Measurements from ENCODE around the gene ZNF385A. TPM values are rescaled to one million over a fixed set of nuclear protein-coding genes. Genes with fewer than 3 reads are reported as not detected.
A peak's percentile ranks its signal among the peaks of the same experiment; 100 is the strongest.

The ZNF385A gene
- total RNA-seq, 1 donor from 2014 or later: 24.4 TPM

DNA sequence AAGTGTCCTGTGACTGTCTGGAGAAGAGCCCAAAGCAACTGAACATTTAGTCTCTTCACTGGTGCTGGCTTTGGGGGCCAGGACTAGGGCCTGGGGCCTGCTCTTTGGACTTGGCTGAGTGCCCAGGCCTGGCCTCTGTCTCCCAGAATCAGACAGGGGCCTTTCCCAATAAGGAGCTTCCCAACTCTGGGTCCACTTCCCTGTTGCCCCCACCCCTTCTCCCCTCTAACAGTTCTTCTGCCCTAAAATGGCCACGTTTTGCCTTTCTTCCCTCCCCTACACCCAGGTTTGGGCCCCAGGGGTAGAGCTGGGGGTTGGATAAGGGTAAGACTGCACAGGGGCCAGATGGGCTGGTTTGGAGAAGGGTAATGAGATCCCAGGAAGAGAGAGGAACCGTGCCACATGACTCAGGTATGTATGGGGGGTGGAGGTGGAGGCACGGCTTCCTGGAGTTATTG lies 44.5 kb upstream of the ZNF385A start:
- peaks cover 14% of the 10 kb centered on the region for H3K27me3 Mint-ChIP-seq (ENCODE audit: low read depth, unreplicated experiment)
- H2AFZ ChIP-seq (ENCODE audit: low read depth, low read length): no peak overlapping the region
- H3K4me1 ChIP-seq (ENCODE audit: insufficient read depth, low read length): peaks cover 31% of the 10 kb centered on the region
- no peaks in the 10 kb centered on the region for H3K36me3 ChIP-seq (ENCODE audit: insufficient read depth, low read length)
- H3K27ac ChIP-seq (ENCODE audit: low read depth, low read length): peak overlapping the region; percentile 63
- TF ChIP-seq, protein P1, sequence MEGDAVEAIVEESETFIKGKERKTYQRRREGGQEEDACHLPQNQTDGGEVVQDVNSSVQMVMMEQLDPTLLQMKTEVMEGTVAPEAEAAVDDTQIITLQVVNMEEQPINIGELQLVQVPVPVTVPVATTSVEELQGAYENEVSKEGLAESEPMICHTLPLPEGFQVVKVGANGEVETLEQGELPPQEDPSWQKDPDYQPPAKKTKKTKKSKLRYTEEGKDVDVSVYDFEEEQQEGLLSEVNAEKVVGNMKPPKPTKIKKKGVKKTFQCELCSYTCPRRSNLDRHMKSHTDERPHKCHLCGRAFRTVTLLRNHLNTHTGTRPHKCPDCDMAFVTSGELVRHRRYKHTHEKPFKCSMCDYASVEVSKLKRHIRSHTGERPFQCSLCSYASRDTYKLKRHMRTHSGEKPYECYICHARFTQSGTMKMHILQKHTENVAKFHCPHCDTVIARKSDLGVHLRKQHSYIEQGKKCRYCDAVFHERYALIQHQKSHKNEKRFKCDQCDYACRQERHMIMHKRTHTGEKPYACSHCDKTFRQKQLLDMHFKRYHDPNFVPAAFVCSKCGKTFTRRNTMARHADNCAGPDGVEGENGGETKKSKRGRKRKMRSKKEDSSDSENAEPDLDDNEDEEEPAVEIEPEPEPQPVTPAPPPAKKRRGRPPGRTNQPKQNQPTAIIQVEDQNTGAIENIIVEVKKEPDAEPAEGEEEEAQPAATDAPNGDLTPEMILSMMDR (IDR thresholded peaks at IDR 0.05; ENCODE audit: insufficient read depth, low read depth, low read length): no peak
- TF ChIP-seq EZH2 (IDR thresholded peaks at IDR 0.05; ENCODE audit: insufficient read depth, low read length): no peak
- peaks cover 25% of the 10 kb centered on the region for H3K4me1 Mint-ChIP-seq (ENCODE audit: low read depth, unreplicated experiment)
- no peak for FAIRE-seq
- H3K79me2 ChIP-seq (ENCODE audit: insufficient read depth, low read length): no peaks in the 10 kb centered on the region
- H3K9ac ChIP-seq (ENCODE audit: low read length): peak overlapping the region; percentile 23
- peaks cover 6% of the 10 kb centered on the region for H3K9me3 Mint-ChIP-seq (ENCODE audit: unreplicated experiment)
- peaks cover 5% of the 10 kb centered on the region for H3K36me3 Mint-ChIP-seq (ENCODE audit: low read depth, unreplicated experiment)
- DNase-seq (ENCODE audit: low read depth): no peak
- no peaks in the 10 kb centered on the region for H3K27me3 ChIP-seq (ENCODE audit: insufficient read depth, low read length)
- H4K20me1 ChIP-seq (ENCODE audit: insufficient read depth, low read length): no peaks in the 10 kb centered on the region
- H3K27ac Mint-ChIP-seq (ENCODE audit: unreplicated experiment): peak overlapping the region; percentile 12
- H3K4me3 Mint-ChIP-seq (ENCODE audit: unreplicated experiment): no peak overlapping the region
- H3K4me3 ChIP-seq (ENCODE audit: insufficient read depth, low read depth, low read length): no peak overlapping the region
- peak overlapping the region; percentile 69 for H3K4me2 ChIP-seq (ENCODE audit: low read length)
- no peaks in the 10 kb centered on the region for H3K9me3 ChIP-seq (ENCODE audit: insufficient read depth, low read depth, low read length)

DNA sequence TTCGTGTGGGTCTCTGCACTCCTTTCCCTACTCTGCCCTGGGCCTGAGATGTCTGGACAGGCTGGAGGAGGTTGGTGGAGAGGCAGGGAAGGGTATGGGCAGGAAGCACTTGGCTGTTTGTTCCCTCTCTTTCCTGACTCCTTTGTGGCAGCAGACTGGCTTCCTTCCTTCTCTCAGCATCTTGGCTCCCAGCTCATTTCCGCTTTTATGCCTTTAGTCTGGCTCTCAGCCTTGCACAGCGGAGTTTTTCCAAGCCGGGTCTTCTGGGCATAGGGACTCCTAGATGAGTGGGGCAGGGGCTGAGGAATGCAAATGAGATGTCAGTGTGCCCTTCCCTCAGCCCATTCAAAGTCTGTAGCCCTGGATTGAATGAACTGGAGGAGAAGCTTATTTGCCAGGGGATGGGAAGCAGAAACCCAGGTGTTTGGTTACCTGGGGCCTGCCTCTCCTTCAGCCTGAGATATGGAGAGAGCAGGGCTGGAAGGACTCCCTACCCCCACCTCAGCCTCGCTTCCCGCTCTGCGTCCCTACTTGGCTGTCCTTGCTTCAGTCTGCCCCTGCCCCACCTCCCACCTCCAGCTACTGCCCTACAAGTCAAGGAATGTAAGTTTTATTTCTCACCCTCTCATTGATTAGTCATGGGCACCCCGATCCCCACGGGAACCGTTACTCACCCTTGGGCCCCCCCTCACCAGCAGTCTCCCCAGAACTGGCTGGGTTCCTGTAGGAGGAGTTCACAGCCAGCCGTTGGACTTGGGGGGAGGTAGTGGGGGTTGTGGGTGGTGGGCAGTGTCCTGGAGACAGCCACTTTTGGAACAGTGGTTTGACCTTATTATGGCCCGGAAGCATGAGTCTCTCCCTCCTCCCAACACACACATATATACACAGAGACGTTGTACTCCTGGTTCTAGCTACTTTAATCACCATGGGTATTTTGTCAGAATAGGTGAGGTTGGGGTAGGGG lies 43.8 kb upstream of the ZNF385A start:
- H3K9ac ChIP-seq (ENCODE audit: low read length): peak overlapping the region; percentile 50
- no peaks in the 10 kb centered on the region for H3K9me3 ChIP-seq (ENCODE audit: insufficient read depth, low read depth, low read length)
- peaks cover 6% of the 10 kb centered on the region for H3K9me3 Mint-ChIP-seq (ENCODE audit: unreplicated experiment)
- peaks cover 34% of the 10 kb centered on the region for H3K4me1 ChIP-seq (ENCODE audit: insufficient read depth, low read length)
- H3K27ac ChIP-seq (ENCODE audit: low read depth, low read length): peak overlapping the region; percentile 63
- no peak overlapping the region for H3K27ac Mint-ChIP-seq (ENCODE audit: unreplicated experiment)
- no peaks in the 10 kb centered on the region for H3K36me3 ChIP-seq (ENCODE audit: insufficient read depth, low read length)
- H4K20me1 ChIP-seq (ENCODE audit: insufficient read depth, low read length): no peaks in the 10 kb centered on the region
- H3K36me3 Mint-ChIP-seq (ENCODE audit: low read depth, unreplicated experiment): peaks cover 5% of the 10 kb centered on the region
- H3K4me3 Mint-ChIP-seq (ENCODE audit: unreplicated experiment): no peak overlapping the region
- peak overlapping the region; percentile 57 for H2AFZ ChIP-seq (ENCODE audit: low read depth, low read length)
- no peaks in the 10 kb centered on the region for H3K79me2 ChIP-seq (ENCODE audit: insufficient read depth, low read length)
- TF ChIP-seq, protein P1 (IDR thresholded peaks at IDR 0.05; ENCODE audit: insufficient read depth, low read depth, low read length): no peak
- TF ChIP-seq EZH2 (IDR thresholded peaks at IDR 0.05; ENCODE audit: insufficient read depth, low read length): no peak
- FAIRE-seq: no peak
- peaks cover 25% of the 10 kb centered on the region for H3K4me1 Mint-ChIP-seq (ENCODE audit: low read depth, unreplicated experiment)
- no peak overlapping the region for H3K4me3 ChIP-seq (ENCODE audit: insufficient read depth, low read depth, low read length)
- peak; percentile 78 for DNase-seq (ENCODE audit: low read depth)
- H3K27me3 Mint-ChIP-seq (ENCODE audit: low read depth, unreplicated experiment): peaks cover 14% of the 10 kb centered on the region
- no peaks in the 10 kb centered on the region for H3K27me3 ChIP-seq (ENCODE audit: insufficient read depth, low read length)
- H3K4me2 ChIP-seq (ENCODE audit: low read length): peak overlapping the region; percentile 69
